T47D (cell line): ENCODE measurements around the gene ZBED2.
"Not testable (repeated sequence)": the region's sequence is repeated elsewhere in the genome, so short reads cannot be mapped to it uniquely, and the experiment has no call there.

Experiments
- DNase-seq, 2 experiments: peaks; one replicate each; pipeline versions ENCODE4 v3.0.0 to v3.0.0-alpha.2; 2011 to 2012; ENCODE audit warnings: low read depth in 1 of 2, low spot score in 1 of 2
- JUND ChIP-seq: IDR thresholded peaks from 2 replicates; pipeline ENCODE4 v1.6.1; 2012; ENCODE audit warnings: low read depth
- in situ Hi-C: cut with HindIII; loops from 2 replicates; pipeline ENCODE4 v1.10.0; 2016; ENCODE audit warnings: low sequenced_read_pairs, low pct_unique_long_range_greater_than_20kb

ZBED2 gene

DNA sequence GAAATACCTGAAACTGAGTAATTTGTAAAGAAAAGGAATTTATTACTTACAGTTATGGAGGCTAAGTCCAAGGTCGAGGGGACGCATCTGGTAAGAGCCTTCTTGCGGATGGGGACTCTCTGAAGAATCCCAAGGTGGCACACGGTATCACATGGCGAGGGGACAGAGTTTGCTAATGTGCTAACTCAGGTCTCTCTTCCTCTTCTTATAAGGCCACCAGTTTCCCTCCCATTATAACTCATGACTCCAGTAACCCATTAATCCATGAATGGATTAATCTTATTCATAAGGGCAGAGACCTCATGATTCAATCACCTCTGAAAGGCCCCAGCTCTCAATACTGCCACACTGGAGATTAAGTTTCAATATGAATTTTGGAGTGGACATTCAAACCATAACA, 15.7 kb downstream of the ZBED2 start:
- DNase-seq = no peak
- TF ChIP-seq JUND = no peak
- in situ Hi-C loops = no loop called here

DNA sequence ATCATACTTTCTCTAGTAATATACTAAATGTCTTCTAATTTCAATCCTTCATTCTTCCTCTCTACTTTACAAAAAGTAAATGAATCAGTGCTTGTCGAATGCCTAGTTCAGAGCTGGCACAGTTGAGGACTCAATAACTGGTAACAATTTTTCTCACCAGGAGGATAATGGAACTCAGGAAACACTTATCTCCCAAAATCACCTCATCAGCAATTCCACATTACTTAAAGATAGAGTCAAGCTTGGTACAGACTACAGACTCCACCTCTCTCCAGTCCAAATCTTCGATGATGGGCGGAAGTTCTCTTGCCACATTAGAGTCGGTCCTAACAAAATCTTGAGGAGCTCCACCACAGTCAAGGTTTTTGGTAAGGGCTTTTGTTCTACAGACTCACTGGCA, 16.3 kb downstream of the ZBED2 start:
- in situ Hi-C loops = no loop called here
- DNase-seq = no peak
- TF ChIP-seq JUND = no peak

DNA sequence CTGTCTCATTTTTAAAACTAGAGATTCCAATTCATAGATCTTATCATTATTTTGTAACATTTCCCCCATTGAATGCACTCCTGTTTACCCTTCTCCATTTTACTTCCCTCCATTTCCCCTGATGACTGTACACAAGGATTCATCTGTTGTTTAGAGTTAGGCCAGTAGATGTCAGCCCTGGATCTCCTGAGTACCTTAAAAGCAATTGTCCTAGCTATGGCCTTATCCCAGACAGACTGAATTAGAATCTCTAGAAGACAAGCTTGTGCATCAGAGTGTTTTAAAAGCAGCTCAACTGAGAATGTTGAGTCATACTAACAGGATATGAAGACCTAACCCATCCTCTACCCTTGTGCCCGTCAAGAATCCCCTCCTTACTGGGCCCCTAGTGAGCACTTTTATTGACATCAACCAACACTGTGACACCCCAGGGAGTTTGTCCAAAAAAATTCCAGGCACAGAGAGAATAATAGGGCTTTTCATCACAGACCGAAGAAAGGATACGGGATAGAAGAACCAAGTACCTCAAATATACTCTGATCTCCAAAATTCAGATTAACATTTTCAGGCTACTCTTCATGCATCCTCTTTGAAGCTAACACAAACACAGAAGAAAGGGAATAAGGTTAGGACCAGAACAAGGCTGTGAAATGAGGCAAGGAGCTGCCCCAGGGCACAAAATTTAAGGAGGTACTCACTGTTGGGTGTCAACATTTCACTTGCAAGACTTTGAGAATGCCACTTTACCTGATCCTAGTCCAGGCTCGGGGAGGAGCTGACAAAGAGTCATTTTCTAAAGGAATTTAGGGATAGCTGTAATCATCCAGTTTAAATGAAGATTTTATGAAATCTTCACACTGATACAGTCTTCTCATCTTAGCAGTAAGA, 17.1 kb downstream of the ZBED2 start:
- TF ChIP-seq JUND = no peak
- DNase-seq = peak; percentile 54 to 79
- in situ Hi-C loops = no loop called here

DNA sequence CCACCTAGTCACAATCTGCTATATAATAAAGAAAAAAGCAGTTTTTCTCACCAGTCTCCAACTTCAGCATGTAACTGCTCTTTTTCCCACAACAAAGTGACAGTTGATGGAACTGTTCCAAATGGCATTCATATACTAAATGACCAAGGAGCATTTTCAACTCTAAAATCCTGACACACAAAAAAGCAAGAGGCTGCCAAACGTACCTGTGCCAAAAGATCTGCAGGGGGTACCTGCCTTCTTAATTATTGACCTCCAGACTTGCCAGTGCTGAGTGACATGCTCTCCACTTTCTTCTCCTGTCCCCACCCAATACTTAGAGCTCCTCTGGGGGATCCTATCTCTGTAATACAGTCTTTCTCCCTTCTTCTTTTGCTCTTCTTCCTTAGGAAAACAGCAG, 18.0 kb downstream of the ZBED2 start:
- no peak for TF ChIP-seq JUND
- in situ Hi-C loops = no loop called here
- DNase-seq = no peak

DNA sequence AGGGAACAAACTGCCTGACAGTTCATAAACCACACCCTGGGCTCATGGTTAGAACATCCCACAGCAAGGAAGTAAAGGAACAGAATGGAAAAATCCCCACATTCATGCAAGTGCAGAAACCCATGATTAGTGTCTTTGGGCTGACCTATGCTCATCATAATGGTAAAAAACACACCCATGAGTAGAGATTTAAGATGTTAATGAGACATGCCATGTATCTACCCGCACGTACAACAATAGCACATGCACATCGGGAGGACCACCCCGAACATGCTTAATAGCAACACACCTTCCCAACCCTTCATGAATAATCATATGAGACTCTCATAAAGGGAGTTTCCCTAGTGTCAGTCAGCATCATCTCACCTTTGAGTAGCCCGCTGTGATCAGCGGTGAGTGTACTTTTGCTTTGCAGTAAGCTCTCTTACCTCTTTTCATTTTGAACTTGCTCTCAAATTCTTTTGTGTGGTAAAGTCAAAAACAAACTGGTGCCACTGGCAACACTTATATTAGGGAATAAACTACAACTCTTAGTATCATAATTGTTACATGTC, 23.2 kb downstream of the ZBED2 start:
- no peak for DNase-seq
- no peak for TF ChIP-seq JUND
- in situ Hi-C loops = no loop called here

DNA sequence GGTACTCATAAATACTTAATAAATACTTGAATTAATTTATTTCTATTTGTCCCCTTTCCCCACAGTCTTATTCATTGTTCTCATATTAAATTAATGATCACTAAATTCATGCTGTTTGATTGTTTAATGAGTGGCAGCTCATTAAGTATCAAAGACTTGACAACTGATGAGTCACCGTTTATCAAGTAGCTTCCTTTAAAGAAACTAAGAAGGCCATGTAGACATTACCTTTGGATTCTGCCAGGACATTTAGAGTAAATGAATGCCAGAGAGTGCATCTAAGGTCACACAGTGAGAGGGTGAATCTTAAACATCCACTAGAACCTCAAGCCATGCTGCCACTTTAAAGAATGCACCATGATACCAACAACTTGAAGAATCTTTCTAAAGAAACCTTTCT, 23.9 kb downstream of the ZBED2 start:
- TF ChIP-seq JUND = no peak
- in situ Hi-C loops = no loop called here
- no peak for DNase-seq

DNA sequence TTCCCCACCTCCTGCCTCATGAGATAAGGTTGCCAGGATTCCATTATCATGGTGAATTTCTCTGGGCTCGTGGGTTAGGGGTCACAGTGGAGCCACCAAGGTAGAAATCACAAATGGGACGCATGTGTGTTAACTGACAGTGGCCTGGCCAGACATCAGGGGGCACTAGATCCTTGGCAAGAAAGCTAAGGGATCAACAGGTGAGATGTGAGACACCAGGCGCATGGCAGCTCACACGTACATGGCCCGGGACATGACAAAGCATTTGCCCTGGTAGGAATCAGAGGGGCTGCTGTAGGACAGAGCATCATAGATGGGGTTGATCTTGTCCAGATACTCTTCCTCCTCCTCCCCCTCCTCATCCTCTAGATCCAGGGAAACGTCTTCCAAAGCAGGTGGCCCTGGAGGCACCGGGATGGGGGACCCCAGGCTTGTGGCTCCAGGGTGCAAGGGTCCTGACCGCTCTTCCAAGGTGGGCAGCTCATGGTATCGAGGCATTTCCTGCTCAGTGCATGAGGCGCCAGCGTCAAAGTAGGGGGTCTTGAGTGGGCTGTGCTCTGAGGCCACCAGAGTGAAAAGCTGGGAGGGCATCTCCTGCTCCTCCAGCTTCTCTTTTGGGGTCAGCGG, 24.6 kb downstream of the ZBED2 start:
- in situ Hi-C loops = no loop called here
- DNase-seq = no peak
- no peak for TF ChIP-seq JUND

DNA sequence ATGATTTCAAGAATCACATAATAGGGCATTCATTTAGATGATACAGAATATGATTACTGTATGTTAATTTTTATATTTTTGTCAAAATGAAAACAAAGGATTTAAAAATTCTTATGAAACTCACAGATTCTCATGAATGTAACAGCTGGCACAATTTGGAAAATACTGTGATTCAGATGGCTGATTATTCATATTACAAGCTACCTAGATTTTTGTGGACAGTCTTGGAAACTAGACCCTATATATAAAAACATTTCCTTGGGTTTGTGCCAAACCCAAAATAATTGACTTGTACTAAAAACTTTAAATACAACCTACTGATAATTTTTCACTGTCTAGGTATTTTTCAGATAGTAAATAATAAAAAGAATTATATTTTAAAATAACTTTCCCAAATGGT, 26.2 kb downstream of the ZBED2 start:
- in situ Hi-C loops = no loop called here
- no peak for TF ChIP-seq JUND
- DNase-seq = no peak

DNA sequence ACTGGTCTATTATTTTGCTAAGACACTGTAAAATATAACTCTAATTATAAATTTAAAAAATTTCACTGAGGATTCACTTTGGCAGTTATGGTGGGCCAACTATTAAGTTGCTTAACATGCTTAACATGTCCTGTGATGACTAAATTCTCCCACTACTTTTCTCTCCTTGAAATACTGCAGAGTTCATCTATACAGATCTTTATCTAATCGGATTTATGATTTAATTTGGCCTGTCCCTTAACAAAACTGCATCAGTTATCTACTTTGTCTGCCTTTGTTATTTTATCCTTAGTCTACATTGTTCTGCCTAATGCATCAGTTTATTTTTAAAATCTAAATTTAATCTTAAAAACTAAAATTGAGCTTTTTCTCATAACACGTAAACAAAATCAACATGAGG, 26.8 kb downstream of the ZBED2 start:
- in situ Hi-C loops = no loop called here
- TF ChIP-seq JUND = no peak

DNA sequence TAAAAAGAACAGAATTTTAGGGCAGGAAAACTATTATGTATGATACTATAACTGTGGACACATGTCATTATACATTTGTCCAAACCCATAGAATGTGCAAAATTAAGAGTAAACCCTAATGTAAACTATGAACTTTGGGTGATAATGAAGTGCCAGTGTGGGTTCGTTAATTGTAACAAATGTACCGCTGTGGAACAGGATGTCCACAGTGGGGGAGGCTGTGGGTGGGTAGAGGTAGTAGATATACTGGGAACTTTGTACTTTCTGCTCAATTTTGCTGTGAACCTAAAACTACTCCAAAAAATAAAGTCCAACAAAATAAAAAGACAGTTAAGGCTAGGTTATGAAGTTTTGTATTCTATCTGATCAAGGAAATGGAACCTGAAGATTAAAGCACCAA, 28.3 kb downstream of the ZBED2 start:
- DNase-seq = no peak
- in situ Hi-C loops = no loop called here
- TF ChIP-seq JUND = no peak

More for the DNA sequence above, 26.8 kb downstream of the ZBED2 start:
- DNase-seq = no peak

DNA sequence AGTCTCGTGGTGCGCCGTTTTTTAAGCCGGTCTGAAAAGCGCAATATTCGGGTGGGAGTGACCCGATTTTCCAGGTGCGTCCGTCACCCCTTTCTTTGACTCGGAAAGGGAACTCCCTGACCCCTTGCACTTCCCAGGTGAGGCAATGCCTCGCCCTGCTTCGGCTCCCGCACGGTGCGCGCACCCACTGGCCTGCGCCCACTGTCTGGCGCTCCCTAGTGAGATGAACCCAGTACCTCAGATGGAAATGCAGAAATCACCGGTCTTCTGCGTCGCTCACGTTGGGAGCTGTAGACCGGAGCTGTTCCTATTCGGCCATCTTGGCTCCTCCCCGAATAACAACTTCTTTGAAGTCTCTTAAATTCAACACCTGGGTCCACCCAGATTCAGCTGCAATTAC, 33.2 kb downstream of the ZBED2 start:
- in situ Hi-C loops = not testable (repeated sequence)
- peak in 1 of 2 experiments; percentile 30 for DNase-seq

DNA sequence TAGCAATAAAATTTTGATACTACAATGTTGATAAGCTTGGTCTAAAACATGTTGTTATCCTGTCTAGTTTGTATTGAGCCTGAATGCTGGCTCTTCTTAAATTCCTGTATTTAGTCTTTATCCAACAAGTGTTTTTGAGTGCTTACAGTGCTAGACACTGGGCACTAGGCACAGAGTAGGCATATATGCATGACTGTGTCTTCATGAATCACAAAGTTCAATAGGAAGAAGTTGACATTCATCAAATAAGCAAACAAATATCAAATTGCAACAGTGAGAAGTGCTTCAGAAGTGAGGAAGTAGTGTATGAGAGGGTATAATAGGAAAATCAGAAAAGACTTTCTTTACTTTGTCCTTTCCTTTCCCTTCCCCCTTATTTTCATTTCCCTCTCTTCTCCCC, 46.4 kb downstream of the ZBED2 start:
- in situ Hi-C loops = no loop called here
- TF ChIP-seq JUND = no peak
- DNase-seq = peak in 1 of 2 experiments; percentile 7

DNA sequence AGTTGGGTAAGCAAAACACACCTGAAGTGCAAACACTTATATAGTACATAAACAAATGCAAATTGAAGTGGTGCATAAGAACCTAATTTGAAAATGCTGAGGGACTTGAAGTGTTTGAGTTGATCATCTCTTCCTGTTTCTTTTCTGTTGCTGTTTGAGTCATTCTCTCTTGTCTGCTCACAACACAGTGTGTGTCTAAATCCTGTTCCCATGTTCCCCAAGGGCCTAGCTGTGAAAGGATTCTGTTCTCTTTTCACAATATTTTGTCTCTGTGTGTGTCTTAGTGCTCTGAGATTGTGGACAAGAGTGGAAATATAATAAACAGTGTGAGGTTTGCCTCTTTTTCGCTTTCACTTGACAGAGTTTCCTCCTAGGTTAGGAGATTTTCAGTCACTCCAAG, 47.1 kb downstream of the ZBED2 start:
- DNase-seq = no peak
- in situ Hi-C loops = no loop called here
- no peak for TF ChIP-seq JUND
